Cortex of kidney (tissue), 1 donor: ENCODE data around the gene AKT1.

Experiments
- DNase-seq: peaks from one replicate; lab custom pipeline; 2025; lab: John Stamatoyannopoulos, UW

Gene AKT1

DNA sequence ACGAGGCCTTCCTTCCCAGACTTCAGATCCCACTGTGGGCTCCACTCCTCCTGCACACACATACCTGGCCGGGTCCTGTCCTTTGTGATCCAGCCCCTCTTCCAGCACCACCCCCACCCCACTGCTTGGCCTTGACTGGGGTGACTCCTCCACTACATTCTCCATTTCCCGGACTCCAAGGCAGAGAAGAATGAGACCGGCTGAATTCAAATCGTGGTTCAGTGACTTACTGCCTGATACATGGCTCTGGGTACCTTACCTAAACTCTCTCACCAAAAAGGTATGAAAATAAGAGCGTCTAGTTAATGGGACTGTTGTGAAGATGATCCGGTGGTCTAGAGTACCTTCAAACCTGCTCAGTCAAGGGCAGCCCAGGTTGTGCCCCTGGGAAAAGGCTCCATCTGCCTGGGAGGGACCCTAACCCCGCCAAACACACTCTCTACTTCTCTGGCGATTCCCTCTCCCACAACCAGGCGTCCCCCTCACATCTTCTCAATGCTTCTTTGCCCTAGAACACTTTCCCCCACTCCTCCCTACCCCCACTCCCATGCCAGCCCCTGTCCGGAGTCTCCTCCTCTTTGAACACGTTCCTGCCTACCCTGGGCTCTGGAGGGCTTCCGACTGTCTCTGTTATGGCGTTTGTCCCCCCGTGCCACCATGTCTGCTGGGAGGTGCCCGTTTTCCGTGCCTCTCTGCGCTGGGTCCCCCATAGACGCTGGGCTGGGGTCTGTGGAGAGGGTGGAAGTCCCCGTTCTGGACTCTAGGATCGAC is 3.9 kb upstream of the AKT1 start:
- no peak for DNase-seq

DNA sequence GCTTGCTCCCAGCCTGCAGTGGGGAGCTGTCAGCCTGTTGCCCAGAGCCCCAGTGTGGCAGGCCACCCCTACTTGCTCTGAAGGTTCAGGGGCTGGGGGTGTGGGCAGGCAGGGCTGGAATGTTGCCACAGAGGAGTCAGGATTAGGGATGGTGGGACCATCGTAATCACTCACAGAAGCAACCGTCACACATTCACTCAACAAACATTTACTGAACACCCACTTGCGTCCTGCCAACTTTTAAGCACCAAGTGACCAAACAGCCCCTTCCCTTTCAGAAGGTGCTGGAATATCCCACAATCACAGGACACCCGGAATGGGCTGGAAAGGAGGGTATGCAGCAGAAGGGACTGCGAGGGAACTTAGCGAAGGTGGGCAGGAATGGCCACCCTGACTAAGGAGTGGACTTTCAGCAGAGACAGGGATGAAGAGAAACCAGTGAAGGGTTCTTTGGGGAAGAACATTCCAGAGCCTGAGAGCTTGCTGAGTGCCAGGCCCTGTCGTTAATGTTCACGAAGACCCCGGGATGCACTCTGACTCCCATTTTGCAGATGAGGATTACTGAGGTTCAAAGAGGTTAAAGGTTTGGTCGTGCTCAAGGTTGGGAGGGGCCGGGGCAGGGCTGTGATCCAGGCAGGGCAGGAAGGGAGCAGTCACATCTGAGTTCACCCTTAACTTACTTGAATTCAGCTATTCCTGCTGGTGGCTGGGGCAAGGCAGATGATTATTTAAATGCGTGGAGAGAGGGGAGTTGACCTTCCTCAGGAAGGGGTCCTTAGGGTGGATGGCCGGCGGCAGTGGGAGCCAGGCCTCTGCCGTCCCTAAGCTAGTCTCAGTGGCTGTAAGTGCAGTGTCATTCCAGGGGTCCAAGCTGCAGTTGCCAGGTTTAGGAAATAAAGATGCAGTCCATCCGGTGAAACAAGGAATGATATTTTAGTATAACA is 3.0 kb upstream of the AKT1 start:
- no peak for DNase-seq

DNA sequence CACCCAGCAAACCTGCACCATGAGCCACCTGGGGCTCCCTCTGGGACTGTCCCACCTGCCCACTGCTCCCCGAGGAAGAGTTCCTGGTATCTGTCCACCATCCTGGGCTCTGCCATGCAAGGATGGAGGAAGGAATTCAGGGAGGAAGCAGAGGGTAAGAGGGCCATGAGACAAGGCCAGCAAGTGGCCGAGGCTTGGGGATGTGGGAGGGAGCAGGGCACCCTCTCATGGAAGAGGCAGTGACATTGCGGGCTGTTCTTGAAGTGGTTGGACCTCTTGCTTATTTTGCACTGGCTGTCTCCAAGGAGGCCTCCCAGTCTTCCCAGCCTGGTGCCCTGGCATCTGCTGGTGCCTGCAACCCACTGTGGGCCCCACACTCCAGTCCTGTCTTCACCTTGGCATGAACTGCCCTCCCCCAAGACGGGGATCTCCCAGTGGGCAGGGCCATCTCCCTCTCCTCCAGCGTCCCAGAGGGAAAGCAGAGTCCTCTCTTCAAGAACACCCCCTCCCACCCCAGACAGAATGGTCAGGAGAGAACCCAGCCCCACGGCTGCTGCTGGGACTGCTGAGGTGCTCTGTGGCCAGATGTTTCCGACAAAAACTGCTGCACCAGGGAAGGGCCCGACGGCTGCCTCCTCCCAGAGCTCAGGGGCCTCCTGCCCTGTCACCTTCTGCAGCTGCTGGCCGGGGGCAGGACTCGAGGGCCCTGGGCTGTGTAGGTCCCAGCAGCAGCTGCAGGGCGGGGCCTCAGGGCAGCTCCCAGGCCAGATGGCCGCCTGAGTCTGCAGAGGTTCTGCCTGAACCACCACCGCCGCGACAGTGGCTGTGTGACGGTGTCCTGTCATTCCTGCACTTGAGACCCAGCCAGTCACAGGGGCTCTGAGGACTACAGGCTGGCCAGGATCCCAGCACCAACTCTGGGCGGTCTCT is 1.8 kb upstream of the AKT1 start:
- DNase-seq: no peak

DNA sequence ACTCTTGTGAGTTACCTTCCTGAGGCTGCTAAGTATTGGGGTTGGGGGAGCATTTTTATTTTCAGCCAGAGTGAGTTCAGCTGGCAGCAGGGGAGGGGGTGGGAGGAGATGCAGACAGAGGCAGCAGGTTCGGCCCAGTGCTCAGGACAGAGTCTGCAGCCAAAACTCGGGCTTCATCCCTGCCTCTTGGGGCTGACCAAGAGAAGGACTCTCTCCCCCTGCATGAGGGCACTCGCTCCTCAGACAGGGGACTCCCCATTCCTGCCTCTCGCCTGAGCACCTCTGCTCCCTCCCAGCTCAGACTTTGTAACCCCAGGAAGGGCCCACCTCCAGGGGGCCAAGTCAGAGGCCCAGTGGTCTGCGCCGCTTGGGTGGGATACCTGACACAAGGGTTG is 1.1 kb upstream of the AKT1 start:
- no peak for DNase-seq

DNA sequence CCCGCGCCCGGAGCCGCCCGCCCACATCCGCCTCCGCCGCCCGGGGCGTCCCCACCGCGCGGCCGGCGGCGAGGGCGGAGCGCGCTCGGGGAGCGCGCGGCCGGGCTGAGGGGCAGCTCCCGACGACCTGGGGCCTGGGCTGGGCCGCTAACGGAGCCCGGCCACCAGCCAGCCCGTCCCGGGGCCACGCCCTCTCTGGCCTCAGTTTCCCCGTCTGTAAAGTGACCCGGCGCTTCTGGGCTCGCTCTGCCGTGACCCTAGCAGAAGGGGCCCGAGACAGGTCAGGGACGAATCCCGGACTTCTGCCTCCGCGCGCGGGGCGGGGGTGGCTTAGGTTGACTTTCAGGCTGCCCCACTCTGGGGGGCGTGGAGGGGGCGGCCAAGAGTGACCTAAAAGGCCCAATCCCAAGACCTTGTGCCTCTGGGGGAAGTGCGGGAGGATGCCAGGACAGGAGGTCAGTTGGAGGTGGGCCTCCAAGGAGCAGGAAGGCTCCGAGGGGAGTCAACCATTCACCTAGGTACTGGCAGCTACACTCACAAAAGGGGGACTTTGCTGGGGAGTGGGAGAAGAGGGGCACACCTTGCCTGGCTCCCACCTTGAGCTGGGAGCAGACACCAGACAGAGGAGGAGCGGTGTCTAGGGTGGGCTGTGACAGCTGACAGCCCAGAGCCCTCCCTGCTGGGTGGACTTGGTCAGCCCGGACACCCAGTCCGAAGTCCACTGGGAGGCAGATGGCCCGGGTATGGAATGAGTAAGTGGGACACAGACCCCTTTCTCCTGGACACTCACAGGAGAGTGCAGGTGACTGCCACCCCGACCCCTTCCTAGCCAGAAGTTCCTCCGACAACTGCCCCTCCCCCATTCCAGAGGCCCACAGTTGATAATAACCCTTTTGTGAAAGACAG is 486 bp upstream of the AKT1 start:
- no peak for DNase-seq

DNA sequence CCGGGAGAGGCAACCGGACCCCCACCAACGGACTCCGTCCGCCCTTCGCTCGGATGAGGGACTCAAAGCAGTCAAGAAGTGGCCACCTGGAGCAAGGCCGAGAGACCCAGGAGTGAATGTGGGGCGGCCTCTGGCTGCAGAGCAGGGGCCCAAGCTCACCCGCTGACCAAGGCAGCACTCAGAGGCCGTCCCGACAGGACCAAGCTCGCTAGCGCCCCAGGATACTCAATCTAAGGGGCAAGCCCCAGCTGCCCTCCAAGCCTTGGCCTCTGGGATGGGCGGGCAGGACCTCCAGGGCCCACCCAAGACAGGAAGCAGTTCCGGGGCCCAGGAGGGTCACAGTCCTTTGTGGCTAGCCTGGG is 936 bp downstream of the AKT1 start:
- DNase-seq: no peak

DNA sequence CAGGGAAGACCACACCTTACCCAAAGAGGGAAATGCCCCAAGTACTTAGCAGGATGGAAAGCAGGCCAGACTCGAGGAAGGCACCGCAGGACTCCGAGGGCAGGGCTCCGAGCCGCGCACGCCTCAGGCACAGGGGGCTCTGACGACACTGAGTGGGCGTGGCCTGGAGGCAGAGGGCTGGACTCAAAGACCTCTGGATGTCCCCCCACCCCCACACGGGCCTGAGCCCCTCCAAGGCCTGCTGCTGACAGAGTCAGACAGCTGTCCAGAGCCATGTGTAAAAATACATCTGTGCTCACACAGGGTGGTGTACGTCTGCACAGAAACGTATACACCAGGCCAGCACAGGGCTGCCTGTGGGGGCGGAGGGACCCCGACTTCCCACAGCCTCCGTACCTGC is 1.4 kb downstream of the AKT1 start:
- no peak for DNase-seq

DNA sequence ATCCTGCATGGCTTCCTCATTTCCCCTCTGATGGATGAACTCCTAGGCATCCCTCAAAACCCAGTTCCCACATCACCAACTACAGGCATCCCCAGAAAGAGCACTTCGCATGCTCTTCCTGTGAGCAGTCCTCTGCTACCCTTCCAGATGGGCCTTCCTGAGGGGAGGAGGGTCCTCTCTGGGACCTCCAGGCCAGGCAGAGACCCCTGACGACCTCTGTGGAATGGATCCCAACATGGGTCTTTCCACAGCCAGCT is 1.9 kb downstream of the AKT1 start:
- no peak for DNase-seq

DNA sequence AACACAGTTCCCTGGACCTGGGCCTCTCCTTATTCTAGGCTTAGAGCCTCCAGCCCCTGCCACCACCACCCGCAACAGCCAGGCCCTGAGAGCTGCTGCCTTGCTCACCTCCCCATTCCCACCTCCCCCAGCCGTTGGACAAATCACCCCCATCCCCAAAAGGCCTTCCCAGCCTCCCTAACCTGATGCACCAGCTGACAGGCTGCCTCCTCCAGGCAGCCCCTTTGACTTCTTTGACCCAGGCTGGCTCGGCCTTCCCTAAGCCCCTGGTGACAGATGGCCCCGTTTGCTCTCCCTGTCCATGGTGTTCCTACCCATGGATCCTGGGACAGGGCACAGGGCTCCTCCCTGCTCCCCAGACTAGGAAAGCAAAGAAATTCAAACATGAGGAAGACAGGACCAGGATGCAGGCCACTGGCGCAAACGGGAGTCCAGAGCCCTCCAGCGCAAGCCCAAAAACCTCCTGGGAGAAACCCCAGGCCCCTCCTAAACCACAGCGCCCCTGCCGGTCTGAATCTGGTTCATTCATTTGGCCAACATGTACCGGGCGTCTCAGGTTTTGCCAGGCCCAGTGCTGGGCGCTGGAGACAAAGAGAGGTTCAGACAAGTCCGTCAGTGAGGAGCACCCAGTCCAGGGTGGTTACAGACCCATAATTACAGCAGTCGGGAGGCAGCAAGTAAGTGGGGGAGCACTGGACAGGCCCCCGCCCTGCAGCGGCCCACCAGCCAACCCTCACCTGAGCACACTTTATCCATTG is 2.4 kb downstream of the AKT1 start:
- DNase-seq: no peak

DNA sequence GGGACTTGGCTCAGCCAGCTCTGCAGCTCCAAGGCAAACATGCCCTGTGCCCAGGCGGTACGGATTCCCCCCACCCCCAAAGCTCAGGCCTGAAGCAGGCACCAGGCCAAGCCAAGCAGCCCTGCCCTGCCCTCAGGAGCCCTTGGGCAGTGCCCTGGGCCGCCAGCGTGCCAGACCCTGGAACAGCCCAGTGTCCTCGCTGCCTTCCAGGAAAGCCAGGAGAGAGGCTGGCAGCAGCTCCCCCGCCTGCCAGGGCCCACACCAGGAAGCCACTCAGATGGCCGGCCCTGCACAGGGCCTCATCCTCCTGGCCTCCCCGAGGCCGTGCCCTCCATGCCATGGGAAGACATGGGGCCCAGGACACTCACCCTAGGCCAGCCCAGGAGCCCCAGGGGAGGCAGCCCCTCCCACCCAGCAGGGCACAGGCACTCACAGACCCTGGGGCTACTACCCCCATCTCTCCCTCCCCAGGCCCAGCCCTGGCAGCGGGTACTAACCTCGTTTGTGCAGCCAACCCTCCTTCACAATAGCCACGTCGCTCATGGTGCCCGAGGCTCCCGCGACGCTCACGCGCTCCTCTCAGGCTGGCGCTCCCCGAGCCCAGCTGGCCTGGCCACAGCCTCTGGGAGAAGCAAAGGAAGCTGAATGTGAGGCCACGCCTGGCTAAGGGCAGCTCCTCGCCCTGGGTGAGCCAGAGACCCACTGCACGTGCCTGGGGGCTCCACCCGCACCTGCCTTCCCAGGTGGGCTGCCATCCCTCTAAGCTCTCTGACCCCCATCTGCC is 3.3 kb downstream of the AKT1 start:
- DNase-seq: no peak

DNA sequence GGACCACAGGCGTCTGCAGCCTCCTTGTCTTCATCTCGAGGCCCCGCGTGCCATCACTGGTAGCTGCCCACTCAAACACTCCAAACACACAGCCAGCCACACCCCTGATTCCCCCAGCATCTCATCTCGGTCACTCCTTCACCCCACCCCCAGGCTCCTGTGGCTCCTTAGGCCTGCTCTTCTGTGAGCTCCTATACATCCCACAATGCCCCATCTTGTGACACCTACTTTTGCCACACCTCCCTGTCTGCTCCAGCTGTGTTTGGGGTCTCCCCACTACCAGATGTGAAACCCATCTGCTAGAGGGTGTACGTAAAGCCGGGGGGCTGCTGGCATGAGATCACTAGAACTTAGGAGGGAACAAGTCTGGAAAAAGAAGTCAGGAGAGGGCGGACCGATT is 4.1 kb downstream of the AKT1 start:
- no peak for DNase-seq

DNA sequence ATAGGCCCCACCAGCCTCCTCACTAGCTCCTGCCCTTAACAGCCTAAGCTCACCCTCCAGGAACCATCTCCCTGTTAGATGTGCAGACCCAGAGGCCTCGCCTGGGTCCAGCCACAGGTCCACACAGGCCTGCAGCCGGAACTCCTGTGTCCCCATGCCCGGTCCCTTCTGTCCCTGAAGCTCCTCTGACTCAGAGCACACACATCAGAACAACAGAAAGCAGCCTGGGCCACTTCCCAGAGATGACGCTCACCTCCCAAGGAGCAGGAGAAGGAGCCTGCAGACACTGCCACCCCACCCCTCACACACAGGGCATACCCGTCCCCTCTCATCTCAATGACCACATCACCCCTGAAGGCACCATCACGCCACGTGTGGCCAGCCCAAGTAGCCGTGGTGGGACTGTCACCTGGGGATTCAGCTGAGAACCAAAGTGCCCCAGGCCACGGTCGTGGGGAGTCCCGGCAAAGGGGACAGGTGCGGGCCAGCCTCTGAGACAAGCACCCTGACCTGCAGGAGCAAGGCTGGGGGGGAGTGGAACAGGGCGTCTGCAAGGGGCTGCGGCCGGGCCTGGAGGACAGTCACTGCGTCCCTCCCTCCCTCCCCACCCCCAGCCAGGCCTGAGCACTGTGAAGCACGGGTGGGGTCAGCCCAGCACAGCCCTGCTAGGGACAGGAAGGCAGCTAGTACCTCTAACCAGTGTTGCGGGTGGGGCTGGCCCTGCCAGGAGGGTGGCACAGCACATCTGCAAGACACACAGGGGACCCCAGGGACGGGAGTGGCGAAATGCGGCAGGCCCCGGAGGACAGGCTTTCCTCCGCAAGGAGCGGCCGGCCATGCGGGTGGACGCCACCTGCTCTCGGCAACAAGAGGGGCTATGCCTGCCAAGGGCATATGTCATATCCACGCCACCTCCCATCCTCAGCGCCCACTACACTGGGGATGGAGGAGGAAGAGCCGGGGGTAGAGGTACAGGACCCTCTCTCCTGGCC is 5.5 kb downstream of the AKT1 start:
- DNase-seq: no peak

DNA sequence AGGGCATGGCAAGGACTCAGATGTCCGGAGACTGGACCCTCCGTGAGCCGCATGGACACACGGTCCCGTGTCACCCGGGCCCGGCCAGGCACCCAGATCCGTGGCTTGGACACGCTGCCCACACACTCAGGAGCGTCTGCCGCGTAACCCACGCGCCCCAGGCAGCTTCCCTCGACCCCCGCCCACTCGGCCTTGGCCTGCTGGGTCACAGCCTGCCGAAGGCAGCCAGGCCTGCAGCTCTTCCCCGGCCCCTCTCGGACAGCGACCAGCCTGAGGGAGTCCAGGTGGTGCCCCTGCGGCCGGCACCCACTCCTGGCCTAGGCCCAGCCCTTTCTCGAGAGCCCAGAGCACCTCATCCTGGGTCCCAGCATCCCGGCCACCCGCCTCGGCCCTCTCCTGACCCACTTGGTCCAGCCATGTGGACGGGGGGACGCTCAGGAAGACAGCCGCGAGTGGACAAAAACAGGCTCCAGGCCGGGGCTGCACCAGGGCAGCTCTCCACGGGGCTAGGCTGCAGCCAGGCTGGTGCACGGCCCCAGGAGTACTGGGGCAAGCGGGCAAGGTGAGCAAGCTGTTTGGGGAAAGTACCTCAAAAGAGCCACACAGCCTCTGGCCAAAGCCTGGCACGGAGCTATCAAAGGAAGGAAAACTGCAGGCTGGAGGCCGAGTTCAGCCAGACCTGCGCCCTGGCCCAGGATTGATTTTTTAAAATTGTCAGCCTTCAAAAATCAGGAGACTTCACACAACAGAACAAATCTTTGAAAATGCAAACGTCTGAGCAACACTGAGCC is 6.5 kb downstream of the AKT1 start:
- DNase-seq: no peak

DNA sequence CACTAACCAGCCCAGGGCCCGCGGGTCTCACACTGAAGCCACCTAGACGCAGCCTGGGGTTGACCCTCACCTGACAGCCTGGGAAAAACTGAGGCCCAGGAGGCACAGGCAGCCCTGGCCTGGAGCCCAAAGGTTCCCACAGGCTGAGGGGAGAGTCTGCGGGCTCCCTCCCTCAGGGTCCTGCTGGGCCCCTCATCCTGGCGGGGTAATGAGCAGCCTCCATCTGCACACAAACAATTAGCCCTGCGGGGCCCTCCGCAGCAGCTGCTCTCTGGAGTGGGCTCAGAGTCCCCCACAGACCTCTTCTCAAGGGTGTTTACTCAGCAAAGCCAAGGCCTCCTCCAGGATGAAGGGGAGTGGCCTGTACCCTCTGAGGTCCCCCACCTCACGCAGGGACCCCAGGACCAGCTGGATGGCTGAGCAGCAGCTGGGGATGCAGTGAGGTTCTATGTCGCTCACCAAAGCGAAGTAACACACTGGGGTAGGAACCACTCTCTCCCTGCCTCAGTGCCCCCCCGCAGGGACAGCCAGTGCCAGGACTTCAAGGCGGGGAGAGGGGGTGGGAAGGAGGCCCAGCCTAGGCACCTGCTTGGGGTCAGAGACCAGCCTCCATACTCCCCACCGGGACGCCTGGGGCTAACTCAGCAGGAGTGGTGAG is 7.3 kb downstream of the AKT1 start:
- DNase-seq: no peak

DNA sequence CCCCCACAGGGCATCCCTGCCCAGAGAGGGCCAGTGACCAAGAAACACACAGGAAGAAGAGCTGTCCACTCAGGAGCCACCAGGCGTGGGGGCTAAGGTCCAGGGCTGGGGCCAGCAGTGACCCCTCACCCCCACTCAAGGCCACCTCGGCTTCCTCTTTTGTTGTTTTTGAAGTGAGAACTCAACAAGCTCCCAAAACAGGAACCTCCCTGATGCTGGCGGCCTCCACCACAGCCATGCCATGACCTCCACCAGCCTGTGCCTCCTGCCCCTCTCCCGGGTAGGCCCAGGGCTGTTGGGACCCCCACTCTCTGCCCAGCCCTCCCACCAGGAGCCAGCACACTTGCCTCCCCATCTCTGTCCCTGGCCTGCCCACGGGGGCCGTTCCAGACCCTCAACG is 7.8 kb downstream of the AKT1 start:
- DNase-seq: no peak

DNA sequence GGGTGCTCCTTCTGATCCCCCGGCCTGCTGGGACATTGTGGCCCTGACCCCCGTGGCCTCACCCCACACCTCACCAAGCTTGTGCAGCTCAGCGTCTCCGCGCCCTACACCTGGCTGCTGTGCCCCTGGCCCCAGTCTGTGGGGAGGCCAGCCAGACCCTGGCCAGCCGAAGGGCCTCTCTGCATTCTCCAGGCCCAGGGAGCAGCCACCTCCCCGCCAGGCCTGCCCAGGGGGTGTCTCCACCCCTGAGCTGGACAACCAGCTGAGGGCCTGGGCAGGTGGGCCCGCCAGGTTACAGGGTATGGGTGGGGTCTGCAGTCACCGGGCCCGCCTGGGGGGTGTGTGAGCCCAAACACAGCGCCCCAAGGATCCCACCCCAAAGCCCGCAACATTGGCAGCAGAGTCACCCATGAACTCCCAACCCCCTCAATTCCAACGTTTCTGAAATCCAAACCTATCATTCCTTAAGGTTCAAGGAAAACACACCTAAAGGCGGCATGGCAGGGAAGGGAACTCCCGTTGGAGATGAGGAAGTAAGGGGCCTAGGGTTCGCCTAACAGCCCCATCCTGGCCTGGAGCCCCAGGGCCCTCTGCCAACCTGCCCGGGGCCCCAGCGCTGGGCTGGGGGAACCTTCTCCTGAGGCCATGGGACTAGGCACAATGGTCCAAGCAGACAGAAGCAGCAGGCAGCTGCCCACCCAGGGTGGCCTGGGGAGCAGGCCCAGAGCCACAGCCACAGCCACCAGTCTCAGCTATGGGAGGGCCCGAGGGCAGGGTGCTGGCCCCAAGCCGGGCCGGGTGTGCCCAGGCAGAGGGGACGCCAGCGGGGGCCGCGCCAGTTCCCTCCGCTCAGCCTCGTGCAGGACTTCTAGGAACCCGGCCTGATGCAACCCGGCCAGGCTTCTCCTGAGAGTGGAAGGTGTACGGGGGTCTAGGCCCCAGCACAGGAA is 8.5 kb downstream of the AKT1 start:
- no peak for DNase-seq
